Activated CD4-positive, alpha-beta T cell treated with anti-CD3 and anti-CD28 coated beads for 48 hours (primary cell): ENCODE data around the gene RBCK1.

Source experiments
- DNase-seq: peaks from one replicate; pipeline ENCODE4 v3.0.0-alpha.2; 2020

Gene RBCK1

GRCh38 chr20:400454-401275, 7.4 kb upstream of the RBCK1 start:
- DNase-seq, result no peak

GRCh38 chr20:401682-402495, 6.2 kb upstream of the RBCK1 start:
- DNase-seq, result peak; percentile 22

GRCh38 chr20:402496-402885, 5.6 kb upstream of the RBCK1 start:
- DNase-seq, result no peak

GRCh38 chr20:402898-403581, 5.1 kb upstream of the RBCK1 start:
- no peak for DNase-seq

- no peak for DNase-seq
Observed at GRCh38 chr20:403582-403957, 4.5 kb upstream of the RBCK1 start.

GRCh38 chr20:404088-404487, 4.0 kb upstream of the RBCK1 start:
- no peak for DNase-seq

- no peak for DNase-seq
Observed at GRCh38 chr20:406200-407132, 1.6 kb upstream of the RBCK1 start.

GRCh38 chr20:407133-407952, 756 bp upstream of the RBCK1 start:
- peak; percentile 80 for DNase-seq

- peak; percentile 44 for DNase-seq
Observed at GRCh38 chr20:408843-409696, 971 bp downstream of the RBCK1 start.

GRCh38 chr20:409697-410559, 1.8 kb downstream of the RBCK1 start:
- no peak for DNase-seq

GRCh38 chr20:412081-412480, 4.0 kb downstream of the RBCK1 start:
- DNase-seq, result no peak

GRCh38 chr20:414161-414560, 6.1 kb downstream of the RBCK1 start:
- no peak for DNase-seq

GRCh38 chr20:415820-416322, 7.8 kb downstream of the RBCK1 start:
- DNase-seq, result no peak

- no peak for DNase-seq
Observed at GRCh38 chr20:416950-417800, 9.1 kb downstream of the RBCK1 start.

- no peak for DNase-seq
Observed at GRCh38 chr20:417801-418342, 9.8 kb downstream of the RBCK1 start.

GRCh38 chr20:418858-419365, 10.8 kb downstream of the RBCK1 start:
- DNase-seq, result no peak

- no peak for DNase-seq
Observed at GRCh38 chr20:419556-420165, 11.6 kb downstream of the RBCK1 start.
